HCT116 (cell line): Measurements from ENCODE around the gene ST3GAL2. TPM values are rescaled to one million over a fixed set of nuclear protein-coding genes. Genes with fewer than 3 reads are reported as not detected.

Experiments
- ATAC-seq: fragments of 200-7000 bp; cut with Tn5 transposase; 2 replicates; pipeline ENCODE4 v1.9.1; 2020; ENCODE audit warnings: mild to moderate bottlenecking, moderate library complexity
- BruUV-seq: library from RNA; stranded (reverse); fragments of 400-500 nt; replicated peaks from 2 replicates; lab custom pipeline; 2021; lab: Mats Ljungman, UMichigan
- CTCF ChIA-PET: fragments of 300-600 bp; sonication (Branson Sonifier 250); formaldehyde crosslinking; loops from one replicate; lab custom pipeline; 2021; ENCODE audit warnings: antibody characterized with exemption; lab: Charles Lee
- POLR2A ChIA-PET: fragments of 300-600, 350-600 bp; sonication (Branson Sonifier 250); formaldehyde crosslinking; loops from one replicate; lab custom pipeline; 2021; ENCODE audit warnings: antibody characterized with exemption; lab: Charles Lee
- RAD21 ChIA-PET, 2 experiments: fragments of 300-600 bp; sonication (Branson Sonifier 250); formaldehyde crosslinking; loops; one replicate each; lab custom pipeline; 2023; ENCODE audit warnings: low total read pairs in 2 of 2; ENCODE audit not compliant: uncharacterized antibody in 2 of 2, unreplicated experiment in 2 of 2, low non-redundant PET in 1 of 2; lab: Charles Lee
- DNase-seq: peaks from one replicate; pipeline ENCODE4 v3.0.0-alpha.2; 2010; ENCODE audit warnings: low read depth, low spot score
- H2AFZ ChIP-seq: fragments of 200-600 bp; shearing (Covaris generic), sonication (generic); 2 replicates; pipeline ENCODE4 v1.6.1; 2017; ENCODE audit warnings: low read depth, mixed run types, mixed read lengths, antibody characterized with exemption, low read length; ENCODE audit not compliant: poor library complexity, severe bottlenecking
- H3K27ac ChIP-seq: 2 replicates; pipeline ENCODE4 v1.5.1; 2012; ENCODE audit warnings: low read depth, low read length
- H3K27me3 ChIP-seq: fragments of 200-600 bp; sonication (generic); 2 replicates; pipeline ENCODE4 v1.6.1; 2016; ENCODE audit warnings: mixed run types, low read length, mixed read lengths; ENCODE audit not compliant: insufficient read depth
- H3K36me3 ChIP-seq, 2 experiments: fragments of 200-500 bp in 1 of 2; fragments of 200-600 bp in 1 of 2; sonication (Bioruptor generic) in 1 of 2; sonication (generic) in 1 of 2; 2 replicates each; pipeline versions ENCODE4 v1.5.1 to v1.6.1; 2014 to 2016; ENCODE audit warnings: low read length in 2 of 2, inconsistent platforms in 1 of 2, mixed read lengths in 1 of 2, mixed run types in 1 of 2; ENCODE audit not compliant: insufficient read depth in 2 of 2, control insufficient read depth in 1 of 2
- H3K4me1 ChIP-seq, 2 experiments: fragments of 200-600 bp in 1 of 2; sonication (generic) in 1 of 2; 2 replicates each; pipeline versions ENCODE4 v1.5.1 to v1.6.1; 2012 to 2017; ENCODE audit warnings: low read length in 2 of 2, inconsistent platforms in 1 of 2, mild to moderate bottlenecking in 1 of 2, mixed read lengths in 1 of 2, mixed run types in 1 of 2, moderate library complexity in 1 of 2; ENCODE audit not compliant: insufficient read depth in 2 of 2, control insufficient read depth in 1 of 2
- H3K4me2 ChIP-seq: fragments of 200-600 bp; sonication (generic); 2 replicates; pipeline ENCODE4 v1.6.1; 2017; ENCODE audit warnings: mixed run types, low read length, mixed read lengths
- H3K4me3 ChIP-seq, 2 experiments: fragments of 200-600 bp in 1 of 2; sonication (generic) in 1 of 2; replicated peaks in 1 of 2; 2 replicates each; pipeline ENCODE4 v1.5.1; 2011 to 2016; ENCODE audit warnings: low read length in 2 of 2, control low read depth in 1 of 2, low read depth in 1 of 2, mild to moderate bottlenecking in 1 of 2, mixed read lengths in 1 of 2, mixed run types in 1 of 2
- H3K79me2 ChIP-seq: fragments of 200-600 bp; sonication (generic); 2 replicates; pipeline ENCODE4 v1.6.1; 2017; ENCODE audit warnings: mild to moderate bottlenecking, mixed run types, low read length, moderate library complexity, mixed read lengths; ENCODE audit not compliant: insufficient read depth
- H3K9ac ChIP-seq: fragments of 200-600 bp; sonication (generic); 2 replicates; pipeline ENCODE4 v1.6.1; 2016; ENCODE audit warnings: low read length, mixed read lengths
- H3K9me2 ChIP-seq: fragments of 200-600 bp; sonication (generic), shearing (Covaris generic); 2 replicates; pipeline ENCODE4 v1.6.1; 2017; ENCODE audit warnings: mixed run types, mild to moderate bottlenecking, moderate library complexity; ENCODE audit not compliant: insufficient read depth
- H3K9me3 ChIP-seq, 2 experiments: fragments of 200-500 bp in 1 of 2; fragments of 200-600 bp in 1 of 2; sonication (Bioruptor generic) in 1 of 2; sonication (generic) in 1 of 2; 2 replicates each; pipeline ENCODE4 v1.6.1; 2014 to 2017; ENCODE audit warnings: low read length in 2 of 2, mixed read lengths in 2 of 2, inconsistent platforms in 1 of 2, low read depth in 1 of 2, mild to moderate bottlenecking in 1 of 2, mixed run types in 1 of 2, moderate library complexity in 1 of 2; ENCODE audit not compliant: control insufficient read depth in 1 of 2, insufficient read depth in 1 of 2
- H4K20me1 ChIP-seq: fragments of 200-600 bp; sonication (generic), shearing (Covaris generic); 2 replicates; pipeline ENCODE4 v1.6.1; 2017; ENCODE audit warnings: mixed run types, mild to moderate bottlenecking, moderate library complexity; ENCODE audit not compliant: insufficient read depth
- CBX3 ChIP-seq: IDR thresholded peaks from 2 replicates; pipeline ENCODE4 v1.6.1; 2012; ENCODE audit warnings: low read depth
- CEBPB ChIP-seq: IDR thresholded peaks from 2 replicates; pipeline ENCODE4 v1.6.1; 2012; ENCODE audit warnings: low read depth
- EGR1 ChIP-seq: IDR thresholded peaks from 2 replicates; pipeline ENCODE4 v1.6.1; 2012; ENCODE audit warnings: low read depth
- EZH2 ChIP-seq: fragments of 200-600 bp; sonication (generic); IDR thresholded peaks from 2 replicates; pipeline ENCODE4 v1.6.1; 2017; ENCODE audit warnings: antibody characterized with exemption, mixed run types
- EZH2phosphoT487 ChIP-seq: fragments of 200-600 bp; IDR thresholded peaks from 2 replicates; pipeline ENCODE4 v1.6.1; 2018; ENCODE audit warnings: antibody characterized with exemption, borderline replicate concordance
- FOSL1 ChIP-seq: IDR thresholded peaks from 2 replicates; pipeline ENCODE4 v1.6.1; 2012; ENCODE audit warnings: low read depth
- JUND ChIP-seq: IDR thresholded peaks from 2 replicates; pipeline ENCODE4 v1.6.1; 2012
- RAD21 ChIP-seq: IDR thresholded peaks from 2 replicates; pipeline ENCODE4 v1.6.1; 2012; ENCODE audit warnings: low read depth, mild to moderate bottlenecking
- SIN3A ChIP-seq: IDR thresholded peaks from 2 replicates; pipeline ENCODE4 v1.6.1; 2012; ENCODE audit warnings: low read depth
- SP1 ChIP-seq: IDR thresholded peaks from 2 replicates; pipeline ENCODE4 v1.6.1; 2012; ENCODE audit warnings: low read depth
- SRF ChIP-seq: IDR thresholded peaks from 2 replicates; pipeline ENCODE4 v1.6.1; 2012; ENCODE audit warnings: low read depth
- TCF7L2 ChIP-seq: IDR thresholded peaks from 2 replicates; pipeline ENCODE4 v1.7.0; 2011; ENCODE audit warnings: borderline replicate concordance, inconsistent platforms; ENCODE audit not compliant: insufficient read depth, insufficient read length; ENCODE audit errors: extremely low read depth
- YY1 ChIP-seq: IDR thresholded peaks from 2 replicates; pipeline ENCODE4 v1.6.1; 2011; ENCODE audit warnings: low read length, low read depth, moderate library complexity, mild to moderate bottlenecking; ENCODE audit not compliant: insufficient replicate concordance; ENCODE audit errors: extremely low read depth
- ZFX ChIP-seq: fragments of 450-650 bp; IDR thresholded peaks from 2 replicates; pipeline ENCODE4 v1.6.1; 2017
- ZNF274 ChIP-seq: fragments of 200-500 bp; sonication (Bioruptor generic); IDR thresholded peaks from 2 replicates; pipeline ENCODE4 v1.6.1; 2014; ENCODE audit warnings: mild to moderate bottlenecking, low read depth, low read length, inconsistent platforms
- intact Hi-C: fragments of 100-400 bp; cut with micrococcal nuclease; formaldehyde crosslinking; loops from 2 replicates; pipeline ENCODE4 v1.10.0; 2022
- total RNA-seq: library from RNA; stranded (reverse); gene quantifications from one replicate; pipeline ENCODE4 v1.2.1, GENCODE V29; 2021; ENCODE audit not compliant: unreplicated experiment
- TF ChIP-seq, protein P1 (sequence below): IDR thresholded peaks from 2 replicates; pipeline ENCODE4 v1.6.1; 2011; ENCODE audit warnings: mild to moderate bottlenecking, low read length, moderate library complexity; ENCODE audit not compliant: insufficient replicate concordance; ENCODE audit errors: extremely low read depth
- TF ChIP-seq, protein P2 (sequence below): IDR thresholded peaks from 2 replicates; pipeline ENCODE4 v1.6.1; 2012; ENCODE audit warnings: low read depth
- TF ChIP-seq, protein P3 (sequence below): IDR thresholded peaks from 2 replicates; pipeline ENCODE4 v1.6.1; 2012
- TF ChIP-seq, protein P4 (sequence below): IDR thresholded peaks from 2 replicates; pipeline ENCODE4 v1.6.1; 2012
- TF ChIP-seq, protein P5 (sequence below), 3 experiments: fragments of 200-600 bp in 1 of 3; sonication (generic) in 1 of 3; IDR thresholded peaks in 2 of 3; conservative IDR thresholded peaks in 1 of 3; 2 replicates each; pipeline ENCODE4 v1.5.1; 2012 to 2017; ENCODE audit warnings: low read depth in 2 of 3, low read length in 2 of 3, antibody characterized with exemption in 1 of 3, borderline replicate concordance in 1 of 3, control low read depth in 1 of 3, mild to moderate bottlenecking in 1 of 3, mixed read lengths in 1 of 3, mixed run types in 1 of 3, moderate library complexity in 1 of 3; ENCODE audit not compliant: insufficient read depth in 1 of 3

ST3GAL2 gene
- total RNA-seq, 1 experiment from 2014 or later, result 9.5 TPM

DNA sequence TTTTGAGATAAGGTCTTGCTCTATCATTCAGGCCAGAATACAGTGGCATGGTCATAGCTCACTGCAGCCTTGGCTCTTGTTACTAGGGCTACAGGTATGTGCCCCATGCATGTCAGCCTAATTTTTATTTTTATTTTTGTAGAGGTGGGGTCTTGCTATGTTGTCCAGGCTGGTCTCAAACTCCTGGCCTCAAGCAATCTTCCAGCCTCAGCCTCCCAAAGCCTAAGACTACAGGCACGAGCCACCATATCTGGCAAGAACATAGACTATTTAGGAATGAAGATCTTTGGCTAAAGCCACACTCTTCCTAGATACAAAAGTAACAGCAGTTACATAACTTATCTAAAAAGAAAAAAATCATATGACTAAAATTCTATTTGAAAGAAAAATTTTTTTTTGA is 107.8 kb downstream of the ST3GAL2 start:
- ATAC-seq, result no peak

More for the DNA sequence above, 107.8 kb downstream of the ST3GAL2 start:
- CTCF ChIA-PET, result interaction anchor here (0.8 to 1.3 kb wide), 4 partner anchors 12 to 323 kb away, joined by 4 to 7 read pairs (median 5); no protein-coding TSS in a partner anchor
- H3K27ac ChIP-seq, result no peak overlapping the region
- no peaks in the 10 kb centered on the region for H3K27me3 ChIP-seq
- POLR2A ChIA-PET, result no interaction called here
- H3K9ac ChIP-seq, result no peak overlapping the region
- H3K9me3 ChIP-seq, result no peaks in the 10 kb centered on the region
- H3K9me2 ChIP-seq, result no peaks in the 10 kb centered on the region
- no peaks in the 10 kb centered on the region for H3K4me1 ChIP-seq
- no peak overlapping the region for H3K4me2 ChIP-seq
- no TSS peak for BruUV-seq
- DNase-seq, result no peak
- no peaks in the 10 kb centered on the region for H3K79me2 ChIP-seq
- intact Hi-C loops, result no loop called here
- no peak overlapping the region for H3K4me3 ChIP-seq
- no peak overlapping the region for H2AFZ ChIP-seq
- no peak for TF ChIP-seq EZH2phosphoT487
- TF ChIP-seq FOSL1, result no peak
- TF ChIP-seq, protein P1, sequence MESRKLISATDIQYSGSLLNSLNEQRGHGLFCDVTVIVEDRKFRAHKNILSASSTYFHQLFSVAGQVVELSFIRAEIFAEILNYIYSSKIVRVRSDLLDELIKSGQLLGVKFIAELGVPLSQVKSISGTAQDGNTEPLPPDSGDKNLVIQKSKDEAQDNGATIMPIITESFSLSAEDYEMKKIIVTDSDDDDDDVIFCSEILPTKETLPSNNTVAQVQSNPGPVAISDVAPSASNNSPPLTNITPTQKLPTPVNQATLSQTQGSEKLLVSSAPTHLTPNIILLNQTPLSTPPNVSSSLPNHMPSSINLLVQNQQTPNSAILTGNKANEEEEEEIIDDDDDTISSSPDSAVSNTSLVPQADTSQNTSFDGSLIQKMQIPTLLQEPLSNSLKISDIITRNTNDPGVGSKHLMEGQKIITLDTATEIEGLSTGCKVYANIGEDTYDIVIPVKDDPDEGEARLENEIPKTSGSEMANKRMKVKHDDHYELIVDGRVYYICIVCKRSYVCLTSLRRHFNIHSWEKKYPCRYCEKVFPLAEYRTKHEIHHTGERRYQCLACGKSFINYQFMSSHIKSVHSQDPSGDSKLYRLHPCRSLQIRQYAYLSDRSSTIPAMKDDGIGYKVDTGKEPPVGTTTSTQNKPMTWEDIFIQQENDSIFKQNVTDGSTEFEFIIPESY, result no peak
- TF ChIP-seq CEBPB, result no peak
- TF ChIP-seq, protein P2, sequence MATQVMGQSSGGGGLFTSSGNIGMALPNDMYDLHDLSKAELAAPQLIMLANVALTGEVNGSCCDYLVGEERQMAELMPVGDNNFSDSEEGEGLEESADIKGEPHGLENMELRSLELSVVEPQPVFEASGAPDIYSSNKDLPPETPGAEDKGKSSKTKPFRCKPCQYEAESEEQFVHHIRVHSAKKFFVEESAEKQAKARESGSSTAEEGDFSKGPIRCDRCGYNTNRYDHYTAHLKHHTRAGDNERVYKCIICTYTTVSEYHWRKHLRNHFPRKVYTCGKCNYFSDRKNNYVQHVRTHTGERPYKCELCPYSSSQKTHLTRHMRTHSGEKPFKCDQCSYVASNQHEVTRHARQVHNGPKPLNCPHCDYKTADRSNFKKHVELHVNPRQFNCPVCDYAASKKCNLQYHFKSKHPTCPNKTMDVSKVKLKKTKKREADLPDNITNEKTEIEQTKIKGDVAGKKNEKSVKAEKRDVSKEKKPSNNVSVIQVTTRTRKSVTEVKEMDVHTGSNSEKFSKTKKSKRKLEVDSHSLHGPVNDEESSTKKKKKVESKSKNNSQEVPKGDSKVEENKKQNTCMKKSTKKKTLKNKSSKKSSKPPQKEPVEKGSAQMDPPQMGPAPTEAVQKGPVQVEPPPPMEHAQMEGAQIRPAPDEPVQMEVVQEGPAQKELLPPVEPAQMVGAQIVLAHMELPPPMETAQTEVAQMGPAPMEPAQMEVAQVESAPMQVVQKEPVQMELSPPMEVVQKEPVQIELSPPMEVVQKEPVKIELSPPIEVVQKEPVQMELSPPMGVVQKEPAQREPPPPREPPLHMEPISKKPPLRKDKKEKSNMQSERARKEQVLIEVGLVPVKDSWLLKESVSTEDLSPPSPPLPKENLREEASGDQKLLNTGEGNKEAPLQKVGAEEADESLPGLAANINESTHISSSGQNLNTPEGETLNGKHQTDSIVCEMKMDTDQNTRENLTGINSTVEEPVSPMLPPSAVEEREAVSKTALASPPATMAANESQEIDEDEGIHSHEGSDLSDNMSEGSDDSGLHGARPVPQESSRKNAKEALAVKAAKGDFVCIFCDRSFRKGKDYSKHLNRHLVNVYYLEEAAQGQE, result no peak
- TF ChIP-seq EGR1, result no peak
- no peak for TF ChIP-seq ZFX
- no peak for TF ChIP-seq EZH2
- no peak for TF ChIP-seq TCF7L2
- TF ChIP-seq SIN3A, result no peak
- TF ChIP-seq CBX3, result no peak
- no peak for TF ChIP-seq RAD21
- no peak for TF ChIP-seq YY1
- TF ChIP-seq, protein P3, sequence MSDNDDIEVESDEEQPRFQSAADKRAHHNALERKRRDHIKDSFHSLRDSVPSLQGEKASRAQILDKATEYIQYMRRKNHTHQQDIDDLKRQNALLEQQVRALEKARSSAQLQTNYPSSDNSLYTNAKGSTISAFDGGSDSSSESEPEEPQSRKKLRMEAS, result no peak
- TF ChIP-seq, protein P4, sequence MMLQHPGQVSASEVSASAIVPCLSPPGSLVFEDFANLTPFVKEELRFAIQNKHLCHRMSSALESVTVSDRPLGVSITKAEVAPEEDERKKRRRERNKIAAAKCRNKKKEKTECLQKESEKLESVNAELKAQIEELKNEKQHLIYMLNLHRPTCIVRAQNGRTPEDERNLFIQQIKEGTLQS, result no peak
- TF ChIP-seq SRF, result no peak
- TF ChIP-seq ZNF274, result no peak
- TF ChIP-seq, protein P5, sequence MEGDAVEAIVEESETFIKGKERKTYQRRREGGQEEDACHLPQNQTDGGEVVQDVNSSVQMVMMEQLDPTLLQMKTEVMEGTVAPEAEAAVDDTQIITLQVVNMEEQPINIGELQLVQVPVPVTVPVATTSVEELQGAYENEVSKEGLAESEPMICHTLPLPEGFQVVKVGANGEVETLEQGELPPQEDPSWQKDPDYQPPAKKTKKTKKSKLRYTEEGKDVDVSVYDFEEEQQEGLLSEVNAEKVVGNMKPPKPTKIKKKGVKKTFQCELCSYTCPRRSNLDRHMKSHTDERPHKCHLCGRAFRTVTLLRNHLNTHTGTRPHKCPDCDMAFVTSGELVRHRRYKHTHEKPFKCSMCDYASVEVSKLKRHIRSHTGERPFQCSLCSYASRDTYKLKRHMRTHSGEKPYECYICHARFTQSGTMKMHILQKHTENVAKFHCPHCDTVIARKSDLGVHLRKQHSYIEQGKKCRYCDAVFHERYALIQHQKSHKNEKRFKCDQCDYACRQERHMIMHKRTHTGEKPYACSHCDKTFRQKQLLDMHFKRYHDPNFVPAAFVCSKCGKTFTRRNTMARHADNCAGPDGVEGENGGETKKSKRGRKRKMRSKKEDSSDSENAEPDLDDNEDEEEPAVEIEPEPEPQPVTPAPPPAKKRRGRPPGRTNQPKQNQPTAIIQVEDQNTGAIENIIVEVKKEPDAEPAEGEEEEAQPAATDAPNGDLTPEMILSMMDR (IDR thresholded peaks at IDR 0.05 in 2 of 3, conservative IDR thresholded peaks at IDR 0.05 in 1 of 3; ENCODE audit: borderline replicate concordance in 1 of 3, insufficient read depth in 1 of 3, low read depth in 2 of 3, low read length in 2 of 3), result no peak
- no peak for TF ChIP-seq SP1
- no peak for TF ChIP-seq JUND
- TF ChIP-seq, all 23 proteins: peak for 0
- Histone ChIP-seq H3K36me3 (peaks cover 12 to 23% of the 10 kb centered on the region in 2 experiments), H4K20me1 (no peaks in the 10 kb centered on the region)
- RAD21 ChIA-PET, result no interaction called here
